ENCODE data around the gene EIF2S3.
"Not testable (repeated sequence)": the region's sequence is repeated elsewhere in the genome, so short reads cannot be mapped to it uniquely, and the experiment has no call there.

EIF2S3 gene

GRCh38 chrX:24024819-24025740, 29.7 kb upstream of the EIF2S3 start:
- peak overlapping the region; percentile 69 for H3K27ac ChIP-seq (ENCODE audit: low read length)
- H3K9me3 ChIP-seq (ENCODE audit: control insufficient read depth in 1 of 2, low read length in 2 of 2): no peaks in the 10 kb centered on the region
- H3K27me3 ChIP-seq (ENCODE audit: low read depth, low read length): no peaks in the 10 kb centered on the region
- peaks cover 0 to 11% of the 10 kb centered on the region in 2 donors for H3K4me1 ChIP-seq (ENCODE audit: control insufficient read depth in 1 of 2, insufficient read depth in 2 of 2, low read length in 2 of 2)
- peak overlapping the region; percentile 73 to 86 for H3K4me3 ChIP-seq (ENCODE audit: low read depth in 1 of 2, low read length in 2 of 2)
- peaks cover 0 to 3% of the 10 kb centered on the region in 2 donors for H3K36me3 ChIP-seq (ENCODE audit: control insufficient read depth in 1 of 2, insufficient read depth in 2 of 2, low read length in 2 of 2)

DNA sequence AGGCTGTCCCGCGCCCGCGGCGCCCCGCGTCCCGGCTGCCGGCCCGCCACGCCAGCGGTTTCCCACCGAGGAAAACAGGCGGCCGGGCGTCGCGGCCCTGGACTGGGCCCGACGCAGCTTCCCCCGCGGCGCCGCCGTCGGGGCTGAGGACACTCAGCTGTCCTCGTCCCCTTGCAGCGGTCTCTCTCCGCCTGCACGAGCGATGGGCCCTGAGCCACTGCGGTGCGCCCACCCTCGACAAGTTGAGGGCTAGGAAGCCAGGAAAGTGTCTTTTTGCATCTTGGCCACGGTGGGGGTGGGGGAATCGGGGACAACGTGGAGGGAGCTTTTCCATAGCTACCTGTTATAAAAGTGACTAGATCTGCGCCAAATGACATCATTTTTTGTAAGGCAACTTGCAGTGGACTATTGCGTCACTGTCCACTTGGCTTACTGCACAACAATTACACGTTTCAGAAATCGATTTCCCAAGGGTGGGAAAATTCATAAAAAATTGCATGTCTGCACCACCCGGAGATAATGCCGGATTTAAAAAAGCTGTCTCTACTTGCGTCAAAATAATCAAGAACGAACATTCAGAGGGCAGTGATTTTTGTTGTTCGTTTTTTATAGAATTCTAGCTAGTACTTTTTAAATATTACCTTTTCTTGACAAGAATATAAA, 28.9 kb upstream of the EIF2S3 start:
- Histone ChIP-seq H3K4me1 (ENCODE audit: control insufficient read depth in 1 of 2, insufficient read depth in 2 of 2, low read length in 2 of 2) (peaks cover 0 to 7% of the 10 kb centered on the region in 2 donors), H3K4me3 (ENCODE audit: low read depth in 1 of 2, low read length in 2 of 2) (peak overlapping the region; percentile 53 to 60), H3K9me3 (ENCODE audit: control insufficient read depth in 1 of 2, low read length in 2 of 2) (no peaks in the 10 kb centered on the region), H3K27ac (ENCODE audit: low read length) (peak overlapping the region; percentile 80), H3K27me3 (ENCODE audit: low read depth, low read length) (no peaks in the 10 kb centered on the region), H3K36me3 (ENCODE audit: control insufficient read depth in 1 of 2, insufficient read depth in 2 of 2, low read length in 2 of 2) (peaks cover 0 to 3% of the 10 kb centered on the region in 2 donors)

GRCh38 chrX:24026432-24026831, 28.3 kb upstream of the EIF2S3 start:
- no peaks in the 10 kb centered on the region for H3K9me3 ChIP-seq (ENCODE audit: control insufficient read depth in 1 of 2, low read length in 2 of 2)
- peaks cover 0 to 4% of the 10 kb centered on the region in 2 donors for H3K4me1 ChIP-seq (ENCODE audit: control insufficient read depth in 1 of 2, insufficient read depth in 2 of 2, low read length in 2 of 2)
- H3K36me3 ChIP-seq (ENCODE audit: control insufficient read depth in 1 of 2, insufficient read depth in 2 of 2, low read length in 2 of 2): peaks cover 0 to 3% of the 10 kb centered on the region in 2 donors
- H3K27me3 ChIP-seq (ENCODE audit: low read depth, low read length): no peaks in the 10 kb centered on the region
- peak overlapping the region; percentile 53 to 60 for H3K4me3 ChIP-seq (ENCODE audit: low read depth in 1 of 2, low read length in 2 of 2)
- H3K27ac ChIP-seq (ENCODE audit: low read length): peak overlapping the region; percentile 80

- no peaks in the 10 kb centered on the region for H3K4me1 ChIP-seq (ENCODE audit: control insufficient read depth in 1 of 2, insufficient read depth in 2 of 2, low read length in 2 of 2)
- H3K36me3 ChIP-seq (ENCODE audit: control insufficient read depth in 1 of 2, insufficient read depth in 2 of 2, low read length in 2 of 2): peaks cover 0 to 3% of the 10 kb centered on the region in 2 donors
- H3K27me3 ChIP-seq (ENCODE audit: low read depth, low read length): no peaks in the 10 kb centered on the region
- H3K9me3 ChIP-seq (ENCODE audit: control insufficient read depth in 1 of 2, low read length in 2 of 2): no peaks in the 10 kb centered on the region
- peak within 1 kb of the TSS; percentile 80 for H3K27ac ChIP-seq (ENCODE audit: low read length)
- peak within 1 kb of the TSS; percentile 53 to 60 for H3K4me3 ChIP-seq (ENCODE audit: low read depth in 1 of 2, low read length in 2 of 2)
Observed at GRCh38 chrX:24027086-24027485, 27.7 kb upstream of the EIF2S3 start, which contains the start of gene KLHL15. Gene KLHL15, minus strand, starts transcription at chrX:24027186. Its CDS starts 20,493 bp downstream, at chrX:24006693.

- Histone ChIP-seq H3K9me3 (ENCODE audit: control insufficient read depth in 1 of 2, low read length in 2 of 2) (no peaks in the 10 kb centered on the region), H3K4me3 (ENCODE audit: low read depth in 1 of 2, low read length in 2 of 2) (no peak overlapping the region), H3K36me3 (ENCODE audit: control insufficient read depth in 1 of 2, insufficient read depth in 2 of 2, low read length in 2 of 2) (peaks cover 0 to 3% of the 10 kb centered on the region in 2 donors), H3K27me3 (ENCODE audit: low read depth, low read length) (no peaks in the 10 kb centered on the region), H3K27ac (ENCODE audit: low read length) (no peak overlapping the region), H3K4me1 (ENCODE audit: control insufficient read depth in 1 of 2, insufficient read depth in 2 of 2, low read length in 2 of 2) (no peaks in the 10 kb centered on the region)
Observed at GRCh38 chrX:24027985-24028384, 26.8 kb upstream of the EIF2S3 start.

GRCh38 chrX:24030597-24030996, 24.2 kb upstream of the EIF2S3 start:
- Histone ChIP-seq H3K4me3 (ENCODE audit: low read depth in 1 of 2, low read length in 2 of 2) (no peak overlapping the region), H3K27ac (ENCODE audit: low read length) (no peak overlapping the region), H3K27me3 (ENCODE audit: low read depth, low read length) (no peaks in the 10 kb centered on the region), H3K4me1 (ENCODE audit: control insufficient read depth in 1 of 2, insufficient read depth in 2 of 2, low read length in 2 of 2) (no peaks in the 10 kb centered on the region), H3K36me3 (ENCODE audit: control insufficient read depth in 1 of 2, insufficient read depth in 2 of 2, low read length in 2 of 2) (peaks cover 0 to 3% of the 10 kb centered on the region in 2 donors), H3K9me3 (ENCODE audit: control insufficient read depth in 1 of 2, low read length in 2 of 2) (no peaks in the 10 kb centered on the region)

GRCh38 chrX:24034485-24034884, 20.3 kb upstream of the EIF2S3 start:
- H3K27ac ChIP-seq (ENCODE audit: low read length): no peak overlapping the region
- no peak overlapping the region for H3K4me3 ChIP-seq (ENCODE audit: low read depth in 1 of 2, low read length in 2 of 2)
- H3K27me3 ChIP-seq (ENCODE audit: low read depth, low read length): no peaks in the 10 kb centered on the region
- H3K9me3 ChIP-seq (ENCODE audit: control insufficient read depth in 1 of 2, low read length in 2 of 2): no peaks in the 10 kb centered on the region
- H3K36me3 ChIP-seq (ENCODE audit: control insufficient read depth in 1 of 2, insufficient read depth in 2 of 2, low read length in 2 of 2): no peaks in the 10 kb centered on the region
- H3K4me1 ChIP-seq (ENCODE audit: control insufficient read depth in 1 of 2, insufficient read depth in 2 of 2, low read length in 2 of 2): no peaks in the 10 kb centered on the region

GRCh38 chrX:24037729-24038128, 17.0 kb upstream of the EIF2S3 start:
- H3K36me3 ChIP-seq (ENCODE audit: control insufficient read depth in 1 of 2, insufficient read depth in 2 of 2, low read length in 2 of 2): no peaks in the 10 kb centered on the region
- no peaks in the 10 kb centered on the region for H3K9me3 ChIP-seq (ENCODE audit: control insufficient read depth in 1 of 2, low read length in 2 of 2)
- H3K27me3 ChIP-seq (ENCODE audit: low read depth, low read length): no peaks in the 10 kb centered on the region
- H3K4me1 ChIP-seq (ENCODE audit: control insufficient read depth in 1 of 2, insufficient read depth in 2 of 2, low read length in 2 of 2): no peaks in the 10 kb centered on the region
- H3K27ac ChIP-seq (ENCODE audit: low read length): no peak overlapping the region
- H3K4me3 ChIP-seq (ENCODE audit: low read depth in 1 of 2, low read length in 2 of 2): no peak overlapping the region

DNA sequence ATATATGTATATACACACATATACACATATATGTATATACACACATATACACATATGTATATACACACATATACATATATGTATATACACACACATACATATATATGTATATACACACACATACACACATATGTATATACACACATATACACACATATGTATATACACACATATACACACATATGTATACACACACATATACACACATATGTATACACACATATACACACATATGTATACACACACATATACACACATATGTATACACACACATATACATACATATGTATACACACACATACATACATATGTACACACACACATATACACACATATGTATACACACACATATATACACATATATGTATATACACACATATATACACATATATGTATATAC, 8.7 kb upstream of the EIF2S3 start:
- H3K4me3 ChIP-seq (ENCODE audit: low read depth in 1 of 2, low read length in 2 of 2); H3K27me3 ChIP-seq (ENCODE audit: low read depth, low read length); H3K36me3 ChIP-seq (ENCODE audit: control insufficient read depth in 1 of 2, insufficient read depth in 2 of 2, low read length in 2 of 2); H3K27ac ChIP-seq (ENCODE audit: low read length); H3K4me1 ChIP-seq (ENCODE audit: control insufficient read depth in 1 of 2, insufficient read depth in 2 of 2, low read length in 2 of 2); H3K9me3 ChIP-seq (ENCODE audit: control insufficient read depth in 1 of 2, low read length in 2 of 2): not testable (repeated sequence)

GRCh38 chrX:24049643-24050042, 5.1 kb upstream of the EIF2S3 start:
- H3K9me3 ChIP-seq (ENCODE audit: control insufficient read depth in 1 of 2, low read length in 2 of 2); H3K4me3 ChIP-seq (ENCODE audit: low read depth in 1 of 2, low read length in 2 of 2); H3K36me3 ChIP-seq (ENCODE audit: control insufficient read depth in 1 of 2, insufficient read depth in 2 of 2, low read length in 2 of 2); H3K27ac ChIP-seq (ENCODE audit: low read length); H3K27me3 ChIP-seq (ENCODE audit: low read depth, low read length); H3K4me1 ChIP-seq (ENCODE audit: control insufficient read depth in 1 of 2, insufficient read depth in 2 of 2, low read length in 2 of 2): not testable (repeated sequence)

- H3K4me3 ChIP-seq (ENCODE audit: low read depth in 1 of 2, low read length in 2 of 2); H3K4me1 ChIP-seq (ENCODE audit: control insufficient read depth in 1 of 2, insufficient read depth in 2 of 2, low read length in 2 of 2); H3K9me3 ChIP-seq (ENCODE audit: control insufficient read depth in 1 of 2, low read length in 2 of 2); H3K27ac ChIP-seq (ENCODE audit: low read length); H3K36me3 ChIP-seq (ENCODE audit: control insufficient read depth in 1 of 2, insufficient read depth in 2 of 2, low read length in 2 of 2); H3K27me3 ChIP-seq (ENCODE audit: low read depth, low read length): not testable (repeated sequence)
Observed at GRCh38 chrX:24050522-24051318, 4.0 kb upstream of the EIF2S3 start.

Data from muscle layer of duodenum (tissue), 2 donors.